Activated naive CD4-positive, alpha-beta T cell treated with Interleukin-2 at 50 U/mL for 16 hours (primary cell): Measurements from ENCODE around the gene KIF6.
"Not testable (repeated sequence)": the region's sequence is repeated elsewhere in the genome, so short reads cannot be mapped to it uniquely, and the experiment has no call there.

Experiments
- DNase-seq: peaks from one replicate; pipeline ENCODE4 v3.0.0-alpha.2; 2020

KIF6 gene

GRCh38 chr6:39494998-39495397 lies 230.2 kb downstream of the KIF6 start:
- no peak for DNase-seq

- no peak for DNase-seq
Observed at GRCh38 chr6:39493777-39494176, 231.4 kb downstream of the KIF6 start.

GRCh38 chr6:39493174-39493573 lies 232.0 kb downstream of the KIF6 start:
- no peak for DNase-seq

- DNase-seq, result no peak
Observed at GRCh38 chr6:39490108-39490507, 235.1 kb downstream of the KIF6 start.

GRCh38 chr6:39488255-39488879 lies 236.8 kb downstream of the KIF6 start:
- no peak for DNase-seq

- no peak for DNase-seq
Observed at GRCh38 chr6:39484276-39484675, 240.9 kb downstream of the KIF6 start.

- not testable (repeated sequence) for DNase-seq
Observed at GRCh38 chr6:39479819-39480218, 245.4 kb downstream of the KIF6 start.

- DNase-seq, result no peak
Observed at GRCh38 chr6:39476670-39477069, 248.5 kb downstream of the KIF6 start.

- DNase-seq, result no peak
Observed at GRCh38 chr6:39476151-39476550, 249.1 kb downstream of the KIF6 start.

GRCh38 chr6:39471954-39472659 lies 253.1 kb downstream of the KIF6 start:
- no peak for DNase-seq

GRCh38 chr6:39470506-39470905 lies 254.7 kb downstream of the KIF6 start:
- DNase-seq, result no peak

GRCh38 chr6:39468385-39468784 lies 256.8 kb downstream of the KIF6 start:
- DNase-seq, result no peak

- DNase-seq, result no peak
Observed at GRCh38 chr6:39466631-39467030, 258.6 kb downstream of the KIF6 start.

- no peak for DNase-seq
Observed at GRCh38 chr6:39465539-39465938, 259.7 kb downstream of the KIF6 start.

- DNase-seq, result no peak
Observed at GRCh38 chr6:39464067-39464466, 261.1 kb downstream of the KIF6 start.

GRCh38 chr6:39453956-39454524 lies 271.2 kb downstream of the KIF6 start:
- DNase-seq, result no peak

GRCh38 chr6:39453241-39453640 lies 272.0 kb downstream of the KIF6 start:
- DNase-seq, result no peak

- no peak for DNase-seq
Observed at GRCh38 chr6:39452306-39453145, 272.7 kb downstream of the KIF6 start.

GRCh38 chr6:39451831-39452230 lies 273.4 kb downstream of the KIF6 start:
- no peak for DNase-seq

GRCh38 chr6:39449022-39449421 lies 276.2 kb downstream of the KIF6 start:
- no peak for DNase-seq

GRCh38 chr6:39446909-39447308 lies 278.3 kb downstream of the KIF6 start:
- DNase-seq, result no peak

- DNase-seq, result no peak
Observed at GRCh38 chr6:39445667-39446066, 279.5 kb downstream of the KIF6 start.

GRCh38 chr6:39444479-39445019 lies 280.7 kb downstream of the KIF6 start:
- DNase-seq, result no peak
